HG02610 (cell line): ENCODE results near the gene ENTREP1.

Experiments
- ATAC-seq: cut with Tn5 transposase; IDR thresholded peaks from one replicate; pipeline ENCODE4 v1.9.1; 2021; ENCODE audit warnings: mild to moderate bottlenecking, moderate library complexity; ENCODE audit not compliant: unreplicated experiment

The ENTREP1 gene

DNA sequence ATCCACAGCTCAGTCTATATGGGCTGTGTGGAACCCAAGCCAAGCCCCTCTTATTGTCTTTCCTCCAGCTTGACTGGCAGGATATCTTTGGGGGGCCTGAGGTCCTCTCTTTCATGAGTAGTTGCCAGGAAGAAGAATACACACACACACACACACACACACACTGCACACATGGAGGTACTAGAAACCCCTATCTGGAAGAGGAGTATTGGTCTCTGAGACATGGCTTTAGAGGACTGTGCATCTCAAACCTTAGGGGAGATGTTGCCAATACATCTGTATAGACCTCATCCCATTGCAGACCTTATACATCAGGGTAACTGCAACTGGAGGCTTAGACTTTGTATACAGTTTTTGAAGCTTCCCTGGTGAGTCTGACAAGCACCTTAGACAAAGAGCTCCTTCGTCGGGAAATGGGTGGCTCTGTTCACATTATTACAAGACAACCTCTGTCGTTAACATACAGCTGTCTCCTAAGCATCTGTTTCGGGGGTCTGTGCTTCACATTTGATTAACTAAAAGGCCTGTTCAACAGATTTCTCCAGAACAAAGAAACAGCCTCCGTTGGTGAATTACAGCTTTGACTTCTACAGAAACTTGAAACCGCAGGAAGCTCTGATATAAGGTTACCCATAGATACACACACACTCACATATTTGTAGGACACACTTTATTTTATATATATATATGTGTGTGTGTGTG is 5.5 kb upstream of the ENTREP1 start:
- ATAC-seq = no peak

DNA sequence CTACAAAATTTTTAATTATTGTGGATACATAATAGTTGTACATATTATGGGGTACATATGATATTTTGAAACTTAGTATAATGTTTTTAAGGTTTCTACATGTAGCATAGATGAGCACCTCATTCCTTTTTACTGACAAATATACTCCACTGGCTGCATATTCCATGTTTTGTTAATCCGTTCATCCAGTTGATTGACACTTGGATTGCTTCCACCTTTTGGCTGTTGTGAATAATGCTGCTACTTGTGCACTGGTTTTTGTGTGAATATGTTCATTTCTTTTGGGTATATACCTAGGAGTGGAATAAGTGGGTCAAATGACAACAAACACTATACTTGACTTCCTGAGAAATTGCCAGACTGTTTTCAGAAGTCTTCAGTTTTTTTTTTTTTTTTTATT is 2.8 kb upstream of the ENTREP1 start:
- no peak for ATAC-seq

DNA sequence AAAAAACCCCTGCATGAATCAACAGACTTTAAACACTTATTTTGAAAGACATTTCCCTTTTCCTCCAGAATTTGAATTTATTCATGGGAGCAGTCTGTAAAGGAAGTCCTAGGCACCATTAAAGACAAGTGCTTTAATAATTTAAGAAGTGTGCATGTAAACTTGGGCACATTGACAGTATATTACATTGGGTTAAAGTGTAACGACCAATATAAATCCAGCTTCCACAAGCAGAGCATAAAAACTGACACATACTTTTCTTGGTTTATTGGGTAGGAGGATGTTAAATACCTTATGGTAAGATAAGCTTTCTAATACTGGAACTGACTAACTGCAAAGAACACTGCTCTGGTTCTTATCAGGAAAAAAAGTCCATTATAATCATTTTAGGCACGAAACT is 1.2 kb upstream of the ENTREP1 start:
- no peak for ATAC-seq

DNA sequence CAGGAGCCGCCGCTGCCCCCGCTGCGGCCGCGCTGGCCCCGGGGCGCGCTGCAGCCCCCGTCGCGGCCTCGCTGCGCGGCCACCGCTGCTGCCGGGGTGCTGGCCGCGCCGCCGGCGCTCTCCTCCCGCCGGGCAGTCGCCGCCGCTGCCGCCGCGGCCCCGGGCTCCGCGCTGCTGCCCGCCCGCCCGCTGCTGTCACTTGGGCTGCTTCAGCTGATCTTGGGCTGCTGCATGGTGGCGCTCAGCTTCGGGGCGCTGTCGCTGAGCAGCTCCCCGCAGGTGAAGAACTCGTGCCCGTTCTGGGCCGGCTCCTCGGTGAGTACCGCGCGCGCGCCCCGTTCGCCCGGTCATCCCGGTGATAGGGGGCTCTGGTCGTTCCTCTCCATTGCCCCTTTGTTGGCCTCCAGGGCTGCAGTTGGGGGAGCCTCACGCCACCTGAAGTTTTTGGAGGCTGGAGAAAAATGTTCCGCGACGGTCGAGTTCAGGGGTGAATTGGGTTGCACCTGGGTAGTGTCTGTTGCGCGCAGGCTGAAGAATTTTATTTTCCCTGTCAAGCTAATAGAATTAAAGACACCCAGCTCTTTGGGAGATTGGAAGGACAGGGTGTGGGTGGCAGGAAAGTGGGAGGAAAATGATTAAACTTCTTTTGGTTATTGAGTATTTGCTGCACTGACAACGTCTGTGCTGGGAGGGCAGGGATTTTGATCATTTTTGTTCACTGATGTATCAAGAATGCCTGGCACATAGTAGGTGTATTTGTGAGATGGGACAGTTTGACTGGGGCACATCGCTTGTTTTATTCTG is 596 bp downstream of the ENTREP1 start:
- ATAC-seq = no peak

GRCh38 chr9:69326261-69326660 is 1.2 kb downstream of the ENTREP1 start:
- no peak for ATAC-seq

DNA sequence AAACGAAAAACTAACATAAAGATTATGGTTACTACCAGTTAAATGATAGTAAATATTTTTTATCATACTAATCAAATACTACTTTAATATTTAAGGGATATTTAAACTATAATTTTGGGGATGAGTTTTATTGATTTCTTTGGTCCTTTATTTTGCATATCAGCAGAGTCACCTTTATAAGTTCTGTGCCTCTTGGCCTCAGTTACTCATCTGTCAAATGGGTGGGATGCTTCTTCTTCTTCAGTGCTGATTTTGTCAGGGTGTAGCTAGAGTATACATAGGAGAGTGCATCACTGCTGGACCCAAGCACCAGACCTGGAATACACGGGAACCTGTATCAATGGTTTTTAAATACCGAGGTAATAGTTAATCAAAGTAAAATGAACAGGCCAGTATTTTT is 5.6 kb downstream of the ENTREP1 start:
- ATAC-seq = no peak

DNA sequence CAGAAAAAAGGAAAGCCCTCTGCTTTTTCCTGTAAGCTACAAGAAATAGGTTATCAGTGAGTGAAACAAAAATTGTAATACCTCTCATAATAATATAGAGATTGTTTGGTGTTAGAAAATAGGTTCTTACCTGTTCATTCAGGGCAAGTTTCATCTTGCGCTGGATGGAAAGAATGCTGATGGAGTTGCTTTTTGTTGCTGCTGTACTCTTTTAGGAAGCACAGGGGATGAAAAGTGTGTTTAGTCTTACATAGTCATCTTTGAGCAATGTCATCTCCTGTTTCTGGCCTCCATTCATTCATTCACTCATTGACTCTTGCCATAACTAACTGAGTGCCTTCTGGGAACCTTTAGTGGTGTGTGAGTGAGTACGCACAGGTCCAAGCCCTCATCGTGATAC is 6.4 kb downstream of the ENTREP1 start:
- ATAC-seq = no peak

- ATAC-seq = no peak
Measured at GRCh38 chr9:69332067-69332685, 7.2 kb downstream of the ENTREP1 start.

- no peak for ATAC-seq
Measured at GRCh38 chr9:69333716-69334115, 8.7 kb downstream of the ENTREP1 start.

DNA sequence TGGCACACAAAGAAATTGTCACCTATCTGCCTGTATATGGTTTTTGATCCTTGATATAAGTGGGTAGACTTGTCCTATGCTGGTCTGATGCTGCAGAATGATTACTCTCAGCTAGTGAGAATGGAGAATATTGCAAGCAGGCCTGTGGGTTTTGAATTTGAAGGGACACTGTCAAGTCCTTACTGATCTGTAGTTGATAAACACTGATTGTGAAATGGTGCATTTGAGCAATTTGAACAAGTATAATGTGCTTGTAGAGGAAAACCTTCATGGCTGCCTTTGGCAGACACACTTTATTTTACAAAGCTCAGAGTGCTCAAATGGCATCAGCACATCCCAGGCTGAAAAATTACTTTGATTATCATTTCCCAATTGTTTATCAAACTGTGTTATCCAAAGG is 9.3 kb downstream of the ENTREP1 start:
- ATAC-seq = no peak

DNA sequence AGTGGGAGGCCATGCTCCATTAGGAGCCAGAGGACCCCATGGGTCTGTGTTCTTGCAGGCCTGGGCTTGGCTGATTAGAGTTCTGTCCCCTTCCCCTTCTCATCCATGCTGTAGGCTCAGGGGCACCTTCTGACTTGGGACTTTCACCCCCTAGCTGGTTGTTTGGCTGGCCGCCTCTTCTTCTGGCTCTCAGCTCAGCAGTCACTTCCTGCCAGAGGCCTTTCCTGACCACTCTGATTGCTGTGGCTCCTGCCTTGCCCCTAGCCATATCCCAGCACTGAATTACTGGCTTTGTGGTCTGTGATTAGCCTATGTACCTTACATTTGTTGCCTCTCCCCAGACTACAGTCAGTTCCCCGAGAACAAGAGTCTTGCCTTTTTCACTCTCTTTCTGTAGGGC is 14.6 kb downstream of the ENTREP1 start:
- no peak for ATAC-seq

DNA sequence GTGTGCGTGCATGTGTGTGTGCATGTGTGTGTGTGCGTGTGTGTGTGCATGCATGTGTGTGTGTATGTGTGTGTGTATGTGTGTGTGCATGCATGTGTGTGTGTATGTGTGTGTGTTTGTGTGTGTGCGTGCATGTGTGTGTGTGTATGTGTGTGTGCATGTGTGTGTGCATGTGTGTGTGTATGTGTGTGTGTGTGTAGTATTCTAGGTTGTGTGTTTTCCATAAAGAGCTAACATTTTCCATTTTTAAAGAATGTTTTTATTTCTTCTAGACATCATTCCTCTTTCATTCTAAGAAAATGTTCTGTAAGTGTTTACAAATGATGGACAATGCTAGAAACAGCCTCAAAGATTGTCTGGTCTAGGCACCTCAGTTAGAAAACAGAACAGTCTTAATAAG is 15.6 kb downstream of the ENTREP1 start:
- no peak for ATAC-seq

GRCh38 chr9:69342769-69343168 is 17.8 kb downstream of the ENTREP1 start:
- ATAC-seq = no peak

GRCh38 chr9:69344459-69344858 is 19.4 kb downstream of the ENTREP1 start:
- ATAC-seq = no peak

DNA sequence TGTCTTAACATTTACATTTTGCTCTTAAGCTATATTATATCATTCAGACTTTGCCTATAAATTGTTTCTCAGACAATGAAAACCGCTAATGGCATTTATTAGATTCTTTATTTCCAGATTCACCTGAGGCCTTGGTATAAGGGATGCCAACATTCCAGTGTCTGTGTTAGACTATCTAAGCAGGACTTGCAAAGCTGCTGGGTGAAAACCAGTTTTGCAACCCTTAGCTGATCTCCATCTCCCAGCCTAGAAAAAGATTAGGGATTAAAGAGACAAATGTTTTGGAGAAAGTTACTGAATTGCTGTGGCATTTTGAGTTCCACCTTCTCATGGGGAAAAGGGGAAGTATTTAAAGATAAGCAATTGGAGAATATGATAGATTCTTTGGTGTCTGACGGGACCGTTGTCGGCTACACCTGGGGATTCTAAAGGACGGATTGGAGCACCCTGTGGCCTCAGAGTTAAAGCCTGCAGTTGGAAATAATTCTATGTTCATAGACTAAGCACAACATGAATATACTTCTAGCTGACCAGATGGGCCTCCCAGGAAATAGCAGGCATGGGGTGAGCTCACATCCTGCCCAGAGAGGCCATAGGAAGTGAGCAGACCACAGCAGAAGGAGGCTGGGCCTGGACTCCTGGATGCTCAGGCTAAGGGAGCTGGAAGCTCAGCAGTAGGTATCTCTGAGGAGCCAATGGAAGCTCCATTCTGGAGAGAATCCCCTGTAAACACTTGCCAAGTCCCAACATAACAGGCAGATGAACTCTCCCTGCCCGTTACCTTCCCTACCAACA is 21.8 kb downstream of the ENTREP1 start:
- no peak for ATAC-seq

DNA sequence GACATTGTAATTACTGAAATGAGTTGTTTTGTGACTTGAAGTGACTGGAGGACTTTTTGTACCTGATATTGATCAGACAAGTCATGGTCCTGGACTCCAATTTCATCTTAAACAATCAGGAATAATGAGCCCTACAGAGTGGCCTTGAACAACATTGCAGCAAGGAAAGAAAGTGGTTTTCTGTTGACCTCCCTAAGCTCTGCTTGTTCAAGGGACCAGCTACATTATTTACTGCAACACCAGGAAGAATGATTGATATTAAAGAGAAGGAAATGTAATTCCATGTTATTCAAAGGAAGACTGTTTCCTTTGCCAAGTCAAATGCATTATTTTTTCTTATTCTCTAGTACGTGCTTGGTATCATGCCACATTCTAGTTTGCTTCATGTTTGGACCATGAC is 22.6 kb downstream of the ENTREP1 start:
- ATAC-seq = no peak

DNA sequence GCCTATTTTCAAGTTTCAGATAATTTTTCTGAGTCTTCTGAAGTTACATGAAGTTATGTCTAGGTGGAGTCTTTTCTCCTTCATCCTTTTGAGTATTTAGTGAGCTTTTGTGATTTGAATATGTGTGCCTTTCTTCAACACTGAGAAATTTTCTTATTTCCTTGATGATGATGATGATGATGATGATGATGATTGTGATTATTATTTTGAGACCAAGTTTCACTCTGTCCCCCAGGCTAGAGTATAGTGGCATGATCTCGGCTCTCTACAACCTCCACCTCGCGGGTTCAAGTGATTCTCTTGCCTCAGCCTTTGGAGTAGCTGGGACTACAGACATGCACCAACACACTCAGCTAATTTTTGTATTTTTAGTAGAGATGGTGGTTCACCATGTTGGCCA is 26.2 kb downstream of the ENTREP1 start:
- ATAC-seq = no peak

DNA sequence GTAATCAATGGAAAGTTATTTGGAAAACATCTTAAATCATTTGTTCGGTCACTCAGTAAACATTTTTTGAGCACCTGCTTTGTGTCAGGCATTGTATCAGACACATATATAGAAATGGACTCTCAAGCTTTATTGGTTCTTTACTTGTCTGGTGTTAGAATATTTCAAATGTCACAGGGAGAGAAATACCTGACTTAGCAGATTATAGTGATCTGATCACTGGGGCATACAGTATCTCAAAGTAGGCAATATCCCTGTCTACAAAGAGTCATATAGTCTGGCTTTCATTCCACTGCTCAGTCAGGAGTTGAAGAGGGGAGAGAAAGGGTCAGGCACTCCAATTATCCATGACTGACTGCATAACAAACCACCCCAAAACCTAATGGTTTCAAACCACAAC is 30.2 kb downstream of the ENTREP1 start:
- no peak for ATAC-seq

DNA sequence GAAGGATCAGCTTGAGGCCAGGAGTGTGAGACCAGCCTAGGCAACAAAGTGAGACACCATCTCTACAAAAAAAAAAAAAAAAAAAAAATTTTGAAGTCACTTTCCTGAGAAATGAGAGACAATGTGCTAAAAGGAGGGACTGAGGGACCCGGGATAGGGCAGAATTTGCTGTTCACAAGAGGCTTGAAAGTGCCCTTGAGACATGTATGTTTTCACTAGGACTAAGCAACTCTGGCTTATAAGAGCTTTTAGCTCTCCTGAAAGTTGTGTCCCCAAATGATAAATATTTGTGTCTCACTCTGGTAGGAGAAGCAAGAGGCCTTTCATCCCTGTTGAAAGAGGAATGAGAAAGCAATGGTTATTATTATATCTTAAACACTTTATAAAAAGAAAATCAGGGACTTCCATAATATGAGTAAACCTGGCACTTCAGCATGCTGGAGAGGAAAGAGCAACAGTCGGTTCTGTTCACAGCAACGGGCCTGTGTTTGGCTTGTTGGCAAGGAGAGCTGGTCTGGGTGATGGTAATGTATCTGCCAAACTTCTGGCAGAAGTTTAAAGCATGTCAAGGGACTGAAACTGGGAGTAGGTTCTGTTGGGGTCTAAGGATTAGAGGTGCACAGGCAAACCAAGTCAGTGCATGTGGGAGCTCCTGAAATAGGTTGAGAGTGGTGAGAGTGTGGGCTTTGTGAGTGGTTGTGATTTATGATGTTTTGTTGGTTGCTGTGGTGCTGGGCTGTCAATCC is 32.2 kb downstream of the ENTREP1 start:
- ATAC-seq = no peak

- no peak for ATAC-seq
Measured at GRCh38 chr9:69357821-69358220, 32.8 kb downstream of the ENTREP1 start.

- no peak for ATAC-seq
Measured at GRCh38 chr9:69363191-69363590, 38.2 kb downstream of the ENTREP1 start.
